ENCODE data around the gene NRAP. TPM values are rescaled to one million over a fixed set of nuclear protein-coding genes. Genes with fewer than 3 reads are reported as not detected.

The NRAP gene
- total RNA-seq (2014; rRNA removed; shearing (Covaris generic)), result 0.13 TPM in 1 of 2 replicates, not detected in the other
- polyA plus RNA-seq (2015; cell fraction: cytosol; rRNA removed), result 0.06 TPM in 1 of 2 replicates, not detected in the other
- polyA plus RNA-seq (2015; cell fraction: nucleus; rRNA removed), result 0.07 TPM in 1 of 2 replicates, not detected in the other

GRCh38 chr10:113663908-113664307, at the start of gene NRAP:
Gene NRAP (minus strand): TSS chr10:113664041. CDS start chr10:113663882, 159 bp downstream.
- no peak for DNase-seq (ENCODE audit: low read depth, low spot score)
- in situ Hi-C loops (cut with HindIII; ENCODE audit: low pct_unique_long_range_greater_than_20kb, low sequenced_read_pairs), result no loop called here

DNA sequence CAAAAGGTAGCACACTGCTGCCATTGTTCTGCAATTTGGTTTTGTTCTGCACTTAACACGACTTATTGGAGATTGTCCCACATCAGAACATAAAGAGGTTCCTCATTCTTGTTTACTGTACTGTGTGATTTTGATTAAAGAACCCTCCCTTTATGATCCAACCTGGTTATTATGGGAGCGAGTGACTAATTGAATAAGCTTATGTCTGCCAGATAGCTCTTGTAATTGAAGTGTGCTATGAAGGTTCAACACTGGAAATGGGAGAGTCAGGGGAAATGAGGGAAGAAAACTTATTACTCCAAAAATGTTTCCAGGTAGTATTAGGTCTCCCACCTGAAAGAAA, 49.8 kb upstream of the NRAP start:
- no peak for DNase-seq (ENCODE audit: low read depth, low spot score)
- in situ Hi-C loops (cut with HindIII; ENCODE audit: low pct_unique_long_range_greater_than_20kb, low sequenced_read_pairs), result no loop called here

DNA sequence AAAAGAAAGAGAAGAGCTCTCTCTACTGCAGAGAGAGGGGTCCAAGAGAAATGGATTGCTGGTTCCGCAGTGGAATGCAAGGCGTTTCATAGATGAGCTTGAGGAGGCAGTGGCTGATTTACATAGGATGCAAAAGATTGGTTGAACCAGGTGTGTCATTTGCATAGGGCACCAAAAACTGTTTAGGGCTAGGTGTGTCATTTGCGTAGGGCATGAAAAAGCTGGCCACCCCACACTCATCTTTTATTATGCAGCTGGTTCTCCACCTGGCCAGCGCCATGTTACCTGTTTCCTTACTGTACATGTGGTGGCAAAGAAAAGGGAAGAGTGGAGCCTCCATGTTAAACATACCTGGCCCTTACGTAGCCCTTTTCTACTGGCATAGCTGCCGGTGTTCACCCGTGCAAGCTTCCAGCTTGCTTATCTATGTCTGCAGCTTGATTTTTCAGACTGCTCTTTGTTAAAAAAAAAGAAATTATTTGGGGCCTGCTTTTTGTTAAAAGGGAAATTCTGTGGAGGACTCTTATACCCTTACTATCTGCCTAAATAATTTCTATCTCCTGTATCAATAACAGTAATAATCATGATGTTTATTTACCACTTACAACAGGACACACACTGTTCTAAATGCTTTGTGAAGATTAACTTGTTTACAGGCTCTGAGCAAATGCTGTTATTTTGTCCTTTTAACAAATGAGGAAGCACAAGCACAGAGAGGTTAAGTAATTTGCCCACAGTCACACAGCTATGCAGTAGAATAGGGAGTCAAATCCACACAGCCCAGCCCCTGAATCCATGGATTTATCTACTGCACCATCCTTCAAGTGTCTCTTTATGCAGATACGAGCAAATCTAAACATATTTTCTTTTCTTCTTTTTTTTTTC, 49.2 kb upstream of the NRAP start:
- in situ Hi-C loops (cut with HindIII; ENCODE audit: low pct_unique_long_range_greater_than_20kb, low sequenced_read_pairs), result no loop called here
- DNase-seq (ENCODE audit: low read depth, low spot score), result no peak

- no peak for DNase-seq (ENCODE audit: low read depth, low spot score)
- in situ Hi-C loops (cut with HindIII; ENCODE audit: low pct_unique_long_range_greater_than_20kb, low sequenced_read_pairs), result no loop called here
These were observed 48.2 kb upstream of the NRAP start for GRCh38 chr10:113712024-113712423.

DNA sequence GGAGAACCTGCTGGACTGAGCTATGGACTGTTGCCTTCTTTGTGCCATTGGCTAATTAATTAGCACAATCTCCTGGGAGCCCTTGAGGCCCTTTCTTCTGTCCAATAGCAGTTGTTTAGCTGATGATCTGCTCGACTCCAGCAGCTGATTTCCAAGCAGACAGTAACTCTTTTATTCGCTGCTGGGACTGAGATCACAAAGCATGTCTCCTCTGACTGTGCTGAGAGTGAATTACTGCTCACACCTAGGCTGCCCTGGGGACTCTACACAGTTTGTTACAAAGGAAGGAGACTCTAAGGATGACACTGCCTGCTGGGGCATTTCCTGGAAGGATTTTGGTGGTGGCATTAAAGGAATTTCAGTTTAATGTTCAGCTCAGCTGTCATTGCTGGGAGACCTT, 47.3 kb upstream of the NRAP start:
- peak; percentile 78 for DNase-seq (ENCODE audit: low read depth, low spot score)
- in situ Hi-C loops (cut with HindIII; ENCODE audit: low pct_unique_long_range_greater_than_20kb, low sequenced_read_pairs), result no loop called here

- DNase-seq (ENCODE audit: low read depth, low spot score), result no peak
- in situ Hi-C loops (cut with HindIII; ENCODE audit: low pct_unique_long_range_greater_than_20kb, low sequenced_read_pairs), result no loop called here
These were observed 45.5 kb upstream of the NRAP start for GRCh38 chr10:113709221-113709838.

DNA sequence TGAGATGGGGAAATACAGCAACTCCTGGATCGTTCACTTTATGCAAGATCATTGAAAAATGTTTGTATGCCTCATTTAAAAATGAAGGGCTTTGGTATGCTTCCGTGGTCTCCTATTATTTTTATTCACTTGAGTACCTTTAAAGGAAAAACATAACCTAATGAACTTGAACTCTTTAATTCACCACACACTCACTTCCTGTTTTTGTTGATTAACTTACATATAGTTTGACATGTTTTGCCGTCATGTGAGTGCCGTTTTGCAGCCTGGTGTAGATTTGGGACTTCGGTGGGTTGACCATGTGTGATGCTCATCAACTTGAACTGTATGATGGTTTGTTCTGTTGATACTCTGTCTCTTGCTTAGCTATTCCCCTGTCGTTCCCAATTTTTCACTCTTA, 44.8 kb upstream of the NRAP start:
- DNase-seq (ENCODE audit: low read depth, low spot score), result no peak
- in situ Hi-C loops (cut with HindIII; ENCODE audit: low pct_unique_long_range_greater_than_20kb, low sequenced_read_pairs), result no loop called here

GRCh38 chr10:113706623-113707022, 42.8 kb upstream of the NRAP start:
- in situ Hi-C loops (cut with HindIII; ENCODE audit: low pct_unique_long_range_greater_than_20kb, low sequenced_read_pairs), result no loop called here
- no peak for DNase-seq (ENCODE audit: low read depth, low spot score)

GRCh38 chr10:113705344-113705652, 41.5 kb upstream of the NRAP start:
- no peak for DNase-seq (ENCODE audit: low read depth, low spot score)
- in situ Hi-C loops (cut with HindIII; ENCODE audit: low pct_unique_long_range_greater_than_20kb, low sequenced_read_pairs), result no loop called here

DNA sequence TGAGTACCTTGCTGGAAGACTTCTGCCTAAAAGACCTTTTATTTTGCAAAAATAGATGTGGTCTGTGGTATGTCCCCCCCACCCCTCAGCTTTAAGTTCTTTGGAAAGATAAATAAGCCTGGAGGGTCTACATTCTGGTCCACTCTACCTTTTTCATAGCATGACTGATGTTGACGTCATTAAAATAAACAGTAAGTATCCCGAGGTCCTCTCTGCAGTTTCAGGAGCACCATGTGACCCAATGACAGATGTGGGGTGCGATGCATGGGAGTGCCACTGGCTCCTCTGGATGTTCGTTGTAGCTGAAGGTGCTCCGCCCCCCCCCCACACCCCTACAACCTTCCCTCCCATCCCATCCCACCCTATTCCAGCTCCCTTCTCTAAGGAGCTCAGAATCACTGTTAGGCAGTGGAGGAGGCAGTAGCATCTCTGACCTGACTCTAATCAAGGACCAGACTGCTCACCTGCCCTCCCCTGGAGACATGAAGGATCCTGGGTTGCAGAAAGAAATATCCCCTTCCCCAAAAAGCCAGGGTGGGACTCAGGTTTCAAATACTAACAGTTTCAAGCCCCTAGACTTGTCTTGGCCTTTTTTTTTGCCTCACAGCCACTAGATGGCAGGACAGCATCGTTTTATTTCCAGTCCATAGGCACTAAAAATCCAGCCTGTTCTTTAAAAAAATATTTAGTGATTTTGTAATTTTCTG, 40.9 kb upstream of the NRAP start:
- in situ Hi-C loops (cut with HindIII; ENCODE audit: low pct_unique_long_range_greater_than_20kb, low sequenced_read_pairs), result no loop called here

DNA sequence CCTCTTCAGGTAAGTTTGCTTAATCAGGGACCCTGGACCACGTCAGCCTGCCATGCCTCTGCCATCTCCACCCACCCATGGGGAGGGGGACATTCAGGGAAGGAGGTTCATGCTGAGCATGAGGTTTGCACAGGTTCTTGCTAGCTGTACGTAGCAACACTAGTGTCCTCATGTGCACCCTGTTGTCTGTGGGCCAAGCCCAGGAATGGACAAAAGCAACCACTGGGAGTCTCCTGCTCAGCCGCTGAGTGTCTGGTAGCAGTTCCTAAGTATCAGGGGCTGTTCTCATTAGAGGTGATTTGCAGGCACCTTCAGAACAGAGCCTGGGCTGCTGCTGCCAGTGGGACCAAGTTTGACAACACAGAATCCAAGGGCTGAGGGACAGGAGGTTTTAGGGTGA, 33.8 kb upstream of the NRAP start:
- no peak for DNase-seq (ENCODE audit: low read depth, low spot score)
- in situ Hi-C loops (cut with HindIII; ENCODE audit: low pct_unique_long_range_greater_than_20kb, low sequenced_read_pairs), result no loop called here

More for the DNA sequence above, 40.9 kb upstream of the NRAP start:
- DNase-seq (ENCODE audit: low read depth, low spot score), result peak; percentile 64

- in situ Hi-C loops (cut with HindIII; ENCODE audit: low pct_unique_long_range_greater_than_20kb, low sequenced_read_pairs), result no loop called here
- DNase-seq (ENCODE audit: low read depth, low spot score), result no peak
These were observed 31.9 kb upstream of the NRAP start for GRCh38 chr10:113695691-113696090.

DNA sequence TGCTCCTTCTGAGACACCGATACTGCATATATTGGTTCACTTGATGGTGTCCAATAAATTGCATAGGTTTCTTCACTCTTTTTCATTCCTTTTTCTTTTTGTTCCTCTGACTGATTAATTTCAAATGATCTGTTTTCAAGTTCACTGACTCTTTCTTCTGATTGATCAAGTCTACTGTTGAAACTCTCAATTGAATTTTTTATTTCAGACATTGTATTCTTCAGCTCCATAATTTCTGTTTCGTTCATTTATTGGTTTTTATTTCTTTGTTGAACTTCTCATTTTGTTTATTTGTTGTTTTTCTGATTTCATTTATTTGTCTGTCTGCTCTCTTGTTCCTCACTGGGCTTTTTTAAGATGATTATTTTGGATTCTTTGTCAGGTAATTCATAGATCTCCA, 29.5 kb upstream of the NRAP start:
- no peak for DNase-seq (ENCODE audit: low read depth, low spot score)
- in situ Hi-C loops (cut with HindIII; ENCODE audit: low pct_unique_long_range_greater_than_20kb, low sequenced_read_pairs), result no loop called here

DNA sequence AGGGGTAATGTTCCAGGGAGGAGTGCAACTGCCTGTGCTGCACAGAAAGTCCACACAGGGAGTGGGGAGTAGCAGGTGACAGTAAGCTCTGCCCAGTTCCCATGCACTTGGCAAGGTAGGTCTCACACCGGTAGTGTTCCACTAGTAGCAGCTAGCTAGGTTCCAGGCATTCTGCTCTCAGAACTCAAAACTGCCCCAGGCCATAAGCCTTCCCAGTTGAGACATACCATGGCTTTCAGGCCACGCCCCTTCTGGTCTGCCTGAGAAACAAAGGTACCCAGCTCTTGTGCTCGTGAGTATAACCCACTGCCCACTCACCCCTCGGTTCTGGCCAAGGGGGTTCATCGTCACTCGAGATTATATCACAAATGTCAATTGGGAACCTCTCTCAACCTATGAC, 28.4 kb upstream of the NRAP start:
- in situ Hi-C loops (cut with HindIII; ENCODE audit: low pct_unique_long_range_greater_than_20kb, low sequenced_read_pairs), result no loop called here
- DNase-seq (ENCODE audit: low read depth, low spot score), result no peak

DNA sequence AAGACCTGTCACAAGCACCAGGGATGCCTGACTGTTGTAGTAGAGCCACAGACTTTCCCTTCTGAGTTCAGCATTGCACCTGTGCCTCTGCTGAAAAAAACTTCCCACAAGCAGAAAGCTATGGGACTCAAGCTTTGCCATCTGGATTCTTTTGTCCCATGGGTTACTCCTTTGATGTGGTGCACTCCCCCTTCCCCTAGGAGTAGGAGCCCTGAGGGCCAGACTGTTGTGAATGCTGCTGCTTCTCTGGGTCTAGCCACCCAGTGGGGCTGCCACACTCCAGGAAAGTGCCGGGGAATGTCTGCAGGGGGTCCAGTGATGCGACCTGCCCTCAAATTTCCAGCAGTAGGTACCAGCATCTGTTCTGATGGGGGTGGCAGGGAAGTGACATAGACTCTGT, 27.5 kb upstream of the NRAP start:
- in situ Hi-C loops (cut with HindIII; ENCODE audit: low pct_unique_long_range_greater_than_20kb, low sequenced_read_pairs), result no loop called here
- no peak for DNase-seq (ENCODE audit: low read depth, low spot score)

GRCh38 chr10:113690749-113691148, 26.9 kb upstream of the NRAP start:
- in situ Hi-C loops (cut with HindIII; ENCODE audit: low pct_unique_long_range_greater_than_20kb, low sequenced_read_pairs), result no loop called here
- DNase-seq (ENCODE audit: low read depth, low spot score), result no peak

DNA sequence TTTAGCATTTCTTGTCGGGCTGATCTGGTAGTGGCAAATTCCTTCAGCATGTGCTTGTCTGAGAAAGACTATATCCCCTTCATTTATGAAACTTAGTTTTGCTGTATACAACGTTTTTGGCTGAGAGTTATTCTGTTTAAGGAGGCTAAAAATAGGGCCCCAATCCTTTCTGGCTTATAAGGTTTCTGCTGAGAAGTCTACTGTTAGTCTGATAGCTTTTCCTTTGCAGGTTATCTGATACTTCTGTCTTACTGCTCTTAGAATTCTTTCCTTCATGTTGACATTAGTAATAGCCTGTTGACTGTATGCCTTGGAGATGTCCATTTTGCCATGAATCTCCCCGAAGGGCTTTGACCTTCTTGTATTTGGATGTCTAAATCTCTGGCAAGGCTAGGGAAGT, 25.7 kb upstream of the NRAP start:
- in situ Hi-C loops (cut with HindIII; ENCODE audit: low pct_unique_long_range_greater_than_20kb, low sequenced_read_pairs), result no loop called here
- DNase-seq (ENCODE audit: low read depth, low spot score), result no peak

GRCh38 chr10:113689057-113689456, 25.2 kb upstream of the NRAP start:
- in situ Hi-C loops (cut with HindIII; ENCODE audit: low pct_unique_long_range_greater_than_20kb, low sequenced_read_pairs), result no loop called here
- no peak for DNase-seq (ENCODE audit: low read depth, low spot score)

DNA sequence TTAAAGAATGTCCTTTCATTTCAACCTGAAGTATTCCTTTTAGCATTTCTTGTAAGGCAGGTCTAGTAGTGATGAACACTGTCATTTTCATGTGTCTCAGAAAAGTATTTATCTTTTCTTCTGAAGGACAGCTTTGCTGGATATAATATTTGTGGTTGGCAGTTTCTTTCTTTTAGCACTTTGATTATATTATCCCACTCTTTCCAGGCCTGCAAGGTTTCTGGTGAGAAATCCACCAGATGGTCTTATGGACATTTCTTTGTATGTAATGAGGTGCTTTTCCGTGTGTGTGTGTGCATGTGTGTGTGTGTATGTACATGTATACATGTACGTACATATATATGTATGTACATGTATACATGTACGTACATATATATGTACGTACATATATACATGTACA, 23.2 kb upstream of the NRAP start:
- no peak for DNase-seq (ENCODE audit: low read depth, low spot score)
- in situ Hi-C loops (cut with HindIII; ENCODE audit: low pct_unique_long_range_greater_than_20kb, low sequenced_read_pairs), result no loop called here

All from SK-MEL-5 (cell line).